ENCODE results near the gene ESAM. TPM values are rescaled to one million over a fixed set of nuclear protein-coding genes. Genes with fewer than 3 reads are reported as not detected.

The ESAM gene
- total and polyA plus RNA-seq, 2 of the 8 experiments (the other 6 are each of a cell fraction or from before 2014, with no cell fraction given), result 0.09 TPM; not detected in 1

- TF ChIP-seq CHD7 (IDR thresholded peaks at IDR 0.05; ENCODE audit: insufficient replicate concordance, low read length) (no peak), SIRT6 (IDR thresholded peaks at IDR 0.05; ENCODE audit: low read length) (no peak), CREB1 (IDR thresholded peaks at IDR 0.05) (no peak), GTF2F1 (IDR thresholded peaks at IDR 0.05; ENCODE audit: borderline replicate concordance, low read depth, low read length) (no peak), CHD1 (IDR thresholded peaks at IDR 0.05; ENCODE audit: low read depth, low read length) (no peak), NRF1 (IDR thresholded peaks at IDR 0.05; ENCODE audit: low read depth, low read length) (no peak), POU5F1 (IDR thresholded peaks at IDR 0.05; ENCODE audit: low read depth, low read length) (no peak), GABPA (IDR thresholded peaks at IDR 0.05; ENCODE audit: borderline replicate concordance, insufficient read depth, low read length) (no peak), TAF7 (optimal IDR thresholded peaks at IDR 0.05; ENCODE audit: borderline replicate concordance, low read depth, low read length) (no peak), NANOG (IDR thresholded peaks at IDR 0.05; ENCODE audit: insufficient read depth, low read depth, low read length, poor library complexity, severe bottlenecking) (no peak)
Measured at GRCh38 chr11:124761301-124762104, 587 bp downstream of the ESAM start (continued).
